ENCODE data around the gene B4GALNT2.
"Not testable (repeated sequence)": the region's sequence is repeated elsewhere in the genome, so short reads cannot be mapped to it uniquely, and the experiment has no call there.

B4GALNT2 gene, protein sequence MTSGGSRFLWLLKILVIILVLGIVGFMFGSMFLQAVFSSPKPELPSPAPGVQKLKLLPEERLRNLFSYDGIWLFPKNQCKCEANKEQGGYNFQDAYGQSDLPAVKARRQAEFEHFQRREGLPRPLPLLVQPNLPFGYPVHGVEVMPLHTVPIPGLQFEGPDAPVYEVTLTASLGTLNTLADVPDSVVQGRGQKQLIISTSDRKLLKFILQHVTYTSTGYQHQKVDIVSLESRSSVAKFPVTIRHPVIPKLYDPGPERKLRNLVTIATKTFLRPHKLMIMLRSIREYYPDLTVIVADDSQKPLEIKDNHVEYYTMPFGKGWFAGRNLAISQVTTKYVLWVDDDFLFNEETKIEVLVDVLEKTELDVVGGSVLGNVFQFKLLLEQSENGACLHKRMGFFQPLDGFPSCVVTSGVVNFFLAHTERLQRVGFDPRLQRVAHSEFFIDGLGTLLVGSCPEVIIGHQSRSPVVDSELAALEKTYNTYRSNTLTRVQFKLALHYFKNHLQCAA

DNA sequence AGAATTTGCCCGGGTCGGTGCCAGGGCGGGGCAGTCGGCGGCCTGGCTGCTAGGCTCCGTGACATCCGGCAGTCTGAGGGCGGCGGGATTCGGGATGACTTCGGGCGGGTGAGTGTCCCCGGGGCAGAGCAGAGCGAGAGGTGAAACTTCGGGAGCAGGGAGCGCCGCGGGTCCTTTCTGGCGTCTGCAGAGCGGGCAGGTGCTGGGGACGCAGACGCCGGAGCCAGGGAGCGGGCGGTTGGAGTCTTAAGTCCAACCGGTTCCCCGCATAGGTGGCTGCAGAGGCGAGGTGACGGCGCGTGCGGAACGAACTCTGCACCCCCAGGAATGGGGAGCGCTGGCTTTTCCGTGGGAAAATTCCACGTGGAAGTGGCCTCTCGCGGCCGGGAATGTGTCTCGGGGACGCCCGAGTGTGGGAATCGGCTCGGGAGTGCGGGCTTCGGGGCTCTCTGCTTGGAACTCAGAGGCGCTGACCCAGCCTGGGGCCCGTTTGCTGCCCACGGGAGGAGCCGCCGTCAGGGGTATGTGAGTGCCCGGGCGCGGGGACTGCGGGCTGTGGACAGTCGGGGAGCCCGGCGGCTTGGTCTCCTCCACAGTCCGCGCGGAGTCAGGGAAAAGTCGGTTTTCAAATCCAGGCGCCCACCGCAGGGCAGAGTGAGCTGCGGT, at the start of gene B4GALNT2:
Gene B4GALNT2 (plus strand): TSS at position 71 of the 666 bp plus-strand sequence. CDS start 24 bp downstream, at position 95.
- no peak for DNase-seq (ENCODE audit: extremely low read depth, insufficient read length)
- H3K36me3 ChIP-seq (ENCODE audit: control insufficient read depth, insufficient read depth, low read length) = no peaks in the 10 kb centered on the region
- TF ChIP-seq, protein P1, sequence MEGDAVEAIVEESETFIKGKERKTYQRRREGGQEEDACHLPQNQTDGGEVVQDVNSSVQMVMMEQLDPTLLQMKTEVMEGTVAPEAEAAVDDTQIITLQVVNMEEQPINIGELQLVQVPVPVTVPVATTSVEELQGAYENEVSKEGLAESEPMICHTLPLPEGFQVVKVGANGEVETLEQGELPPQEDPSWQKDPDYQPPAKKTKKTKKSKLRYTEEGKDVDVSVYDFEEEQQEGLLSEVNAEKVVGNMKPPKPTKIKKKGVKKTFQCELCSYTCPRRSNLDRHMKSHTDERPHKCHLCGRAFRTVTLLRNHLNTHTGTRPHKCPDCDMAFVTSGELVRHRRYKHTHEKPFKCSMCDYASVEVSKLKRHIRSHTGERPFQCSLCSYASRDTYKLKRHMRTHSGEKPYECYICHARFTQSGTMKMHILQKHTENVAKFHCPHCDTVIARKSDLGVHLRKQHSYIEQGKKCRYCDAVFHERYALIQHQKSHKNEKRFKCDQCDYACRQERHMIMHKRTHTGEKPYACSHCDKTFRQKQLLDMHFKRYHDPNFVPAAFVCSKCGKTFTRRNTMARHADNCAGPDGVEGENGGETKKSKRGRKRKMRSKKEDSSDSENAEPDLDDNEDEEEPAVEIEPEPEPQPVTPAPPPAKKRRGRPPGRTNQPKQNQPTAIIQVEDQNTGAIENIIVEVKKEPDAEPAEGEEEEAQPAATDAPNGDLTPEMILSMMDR (IDR thresholded peaks at IDR 0.05; ENCODE audit: insufficient read depth, low read length, poor library complexity, severe bottlenecking) = no peak
- no peak within 1 kb of the TSS for H3K4me3 ChIP-seq (replicated peaks; ENCODE audit: low read depth, low read length)
- no peaks in the 10 kb centered on the region; the same call in 1 of the 2 replicates for H3K27me3 ChIP-seq (replicated peaks; ENCODE audit: control insufficient read depth, insufficient read depth, low read length)

DNA sequence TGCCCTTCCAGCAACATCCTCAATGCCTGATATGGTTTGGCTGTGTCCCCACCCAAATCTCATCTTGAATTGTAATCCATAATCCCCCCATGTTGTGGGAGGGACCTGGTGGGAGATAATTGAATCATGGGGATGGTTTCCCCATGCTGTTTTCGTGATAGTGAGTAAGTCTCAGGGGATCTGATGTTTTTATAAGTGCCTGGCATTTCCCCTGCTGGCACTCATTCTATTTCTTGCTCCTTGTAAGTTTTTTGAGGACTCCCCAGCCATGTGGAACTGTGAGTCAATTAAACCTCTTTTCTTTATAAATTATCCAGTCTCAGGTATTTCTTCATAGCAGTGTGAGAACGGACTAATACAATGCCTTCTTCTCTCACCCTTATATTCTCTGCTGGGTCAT, 47.5 kb upstream of the B4GALNT2 start:
- not testable (repeated sequence) for DNase-seq (ENCODE audit: extremely low read depth, insufficient read length); H3K4me3 ChIP-seq (replicated peaks; ENCODE audit: low read depth, low read length); H3K27me3 ChIP-seq (replicated peaks; ENCODE audit: control insufficient read depth, insufficient read depth, low read length); H3K36me3 ChIP-seq (ENCODE audit: control insufficient read depth, insufficient read depth, low read length)

DNA sequence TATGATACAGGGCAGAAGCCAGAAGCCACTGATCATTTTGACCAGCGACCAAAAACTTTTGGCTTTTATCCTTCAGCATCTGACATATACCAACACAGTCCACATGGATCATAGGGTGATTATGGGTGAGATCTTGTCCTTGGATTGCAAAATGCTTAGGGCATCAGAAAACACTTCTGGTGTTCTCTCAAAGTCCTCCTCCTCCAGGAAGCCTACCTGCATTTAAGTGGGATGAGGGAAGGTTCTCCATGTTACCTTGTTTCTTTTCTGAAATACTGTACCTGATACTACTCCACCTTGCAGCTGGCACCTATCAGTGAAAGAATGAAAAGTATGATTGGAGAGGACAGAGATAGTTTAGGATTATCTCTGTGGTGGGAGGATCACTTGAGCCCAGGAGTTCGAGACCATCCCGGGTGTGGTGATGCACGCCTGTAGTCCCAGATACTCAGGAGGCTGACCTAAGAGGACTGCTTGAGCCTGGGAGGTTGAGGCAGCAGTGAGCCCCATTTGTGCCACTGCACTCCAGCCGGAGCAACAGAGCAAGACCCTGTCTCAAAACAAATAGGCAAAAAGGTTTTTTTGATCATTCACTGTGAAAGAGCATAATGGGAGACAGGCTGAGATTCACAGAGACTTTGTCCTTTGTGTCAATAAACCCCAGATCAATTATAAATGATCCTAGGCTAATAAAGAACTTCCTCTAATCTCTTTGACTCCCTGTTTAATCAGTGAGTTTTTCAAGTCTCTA, 46.8 kb upstream of the B4GALNT2 start:
- TF ChIP-seq, protein P1 (IDR thresholded peaks at IDR 0.05; ENCODE audit: insufficient read depth, low read length, poor library complexity, severe bottlenecking) = no peak
- no peak for DNase-seq (ENCODE audit: extremely low read depth, insufficient read length)
- no peaks in the 10 kb centered on the region for H3K36me3 ChIP-seq (ENCODE audit: control insufficient read depth, insufficient read depth, low read length)
- no peak overlapping the region for H3K4me3 ChIP-seq (replicated peaks; ENCODE audit: low read depth, low read length)
- no peaks in the 10 kb centered on the region; the same call in 1 of the 2 replicates for H3K27me3 ChIP-seq (replicated peaks; ENCODE audit: control insufficient read depth, insufficient read depth, low read length)

DNA sequence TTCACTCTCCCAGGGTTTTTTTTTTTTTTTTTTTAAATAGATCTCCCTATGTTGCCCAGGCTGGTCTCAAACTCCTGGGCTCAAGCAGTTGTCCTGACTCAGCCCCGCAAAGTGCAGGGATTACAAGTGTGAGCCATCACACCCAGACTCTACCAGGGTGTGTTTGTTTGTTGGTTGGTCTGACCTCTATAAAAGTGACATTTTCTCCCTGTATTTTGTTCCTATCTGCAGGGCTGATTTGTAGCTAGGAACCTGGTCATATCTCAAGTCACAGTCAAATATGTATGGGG, 46.3 kb upstream of the B4GALNT2 start:
- Histone ChIP-seq H3K36me3 (ENCODE audit: control insufficient read depth, insufficient read depth, low read length) (no peaks in the 10 kb centered on the region), H3K4me3 (replicated peaks; ENCODE audit: low read depth, low read length) (no peak overlapping the region), H3K27me3 (replicated peaks; ENCODE audit: control insufficient read depth, insufficient read depth, low read length) (no peaks in the 10 kb centered on the region; the same call in 1 of the 2 replicates)
- TF ChIP-seq, protein P1 (IDR thresholded peaks at IDR 0.05; ENCODE audit: insufficient read depth, low read length, poor library complexity, severe bottlenecking) = no peak
- no peak for DNase-seq (ENCODE audit: extremely low read depth, insufficient read length)

DNA sequence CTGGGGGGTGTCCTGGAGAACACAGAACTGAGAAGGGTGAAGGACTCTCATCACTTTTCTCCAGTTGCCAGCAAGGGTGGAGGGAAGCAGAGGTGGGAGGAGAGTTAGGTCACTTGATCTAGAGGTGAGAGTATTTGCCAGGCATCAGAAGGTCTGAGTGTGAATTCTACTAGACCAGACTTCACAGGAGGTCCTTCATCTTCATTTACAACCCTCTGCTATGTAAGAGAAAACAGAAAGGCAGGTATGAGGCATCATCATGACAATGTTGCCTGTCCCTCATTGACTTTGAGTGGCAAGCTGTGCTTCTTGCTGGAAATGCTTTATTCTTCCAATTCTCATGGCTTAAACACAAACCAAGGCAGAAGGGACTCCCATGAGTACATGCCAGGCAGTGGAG, 45.9 kb upstream of the B4GALNT2 start:
- no peak for DNase-seq (ENCODE audit: extremely low read depth, insufficient read length)
- TF ChIP-seq, protein P1 (IDR thresholded peaks at IDR 0.05; ENCODE audit: insufficient read depth, low read length, poor library complexity, severe bottlenecking) = no peak
- Histone ChIP-seq H3K4me3 (replicated peaks; ENCODE audit: low read depth, low read length) (no peak overlapping the region), H3K36me3 (ENCODE audit: control insufficient read depth, insufficient read depth, low read length) (no peaks in the 10 kb centered on the region), H3K27me3 (replicated peaks; ENCODE audit: control insufficient read depth, insufficient read depth, low read length) (no peaks in the 10 kb centered on the region; the same call in 1 of the 2 replicates)
